ENCODE measurements around the gene RUFY3. TPM values are rescaled to one million over a fixed set of nuclear protein-coding genes. Genes with fewer than 3 reads are reported as not detected.
"Not testable (repeated sequence)": the region's sequence is repeated elsewhere in the genome, so short reads cannot be mapped to it uniquely, and the experiment has no call there.

RUFY3 gene
- total RNA-seq, 1 experiment from 2014 or later = 36.4 TPM

- peak; percentile 78 for DNase-seq (ENCODE audit: low read depth)
Measured at GRCh38 chr4:70705183-70706043, 16.4 kb upstream of the RUFY3 start.

- DNase-seq (ENCODE audit: low read depth) = no peak
Measured at GRCh38 chr4:70706044-70706461, 15.7 kb upstream of the RUFY3 start.

- no peak for DNase-seq (ENCODE audit: low read depth)
Measured at GRCh38 chr4:70706516-70706915, 15.2 kb upstream of the RUFY3 start.

GRCh38 chr4:70709611-70710205, 12.1 kb upstream of the RUFY3 start:
- no peak for DNase-seq (ENCODE audit: low read depth)

GRCh38 chr4:70711599-70711998, 10.2 kb upstream of the RUFY3 start:
- no peak for DNase-seq (ENCODE audit: low read depth)

- DNase-seq (ENCODE audit: low read depth) = no peak
Measured at GRCh38 chr4:70712150-70712549, 9.6 kb upstream of the RUFY3 start.

- no peak for DNase-seq (ENCODE audit: low read depth)
Measured at GRCh38 chr4:70712604-70713452, 8.9 kb upstream of the RUFY3 start.

- no peak for DNase-seq (ENCODE audit: low read depth)
Measured at GRCh38 chr4:70713453-70714078, 8.2 kb upstream of the RUFY3 start.

- DNase-seq (ENCODE audit: low read depth) = no peak
Measured at GRCh38 chr4:70714079-70714887, 7.5 kb upstream of the RUFY3 start.

GRCh38 chr4:70715097-70715496, 6.7 kb upstream of the RUFY3 start:
- DNase-seq (ENCODE audit: low read depth) = no peak

- DNase-seq (ENCODE audit: low read depth) = no peak
Measured at GRCh38 chr4:70718811-70719604, 2.8 kb upstream of the RUFY3 start.

GRCh38 chr4:70722199-70722791, 531 bp downstream of the RUFY3 start:
- peak; percentile 73 for DNase-seq (ENCODE audit: low read depth)

- DNase-seq (ENCODE audit: low read depth) = no peak
Measured at GRCh38 chr4:70724463-70724862, 2.7 kb downstream of the RUFY3 start.

GRCh38 chr4:70725633-70726032, 3.9 kb downstream of the RUFY3 start:
- DNase-seq (ENCODE audit: low read depth) = no peak

- not testable (repeated sequence) for DNase-seq (ENCODE audit: low read depth)
Measured at GRCh38 chr4:70726515-70726914, 4.8 kb downstream of the RUFY3 start.

- no peak for DNase-seq (ENCODE audit: low read depth)
Measured at GRCh38 chr4:70728091-70728490, 6.3 kb downstream of the RUFY3 start.

GRCh38 chr4:70732878-70733277, 11.1 kb downstream of the RUFY3 start:
- DNase-seq (ENCODE audit: low read depth) = not testable (repeated sequence)

GRCh38 chr4:70734168-70734954, 12.6 kb downstream of the RUFY3 start:
- DNase-seq (ENCODE audit: low read depth) = peak; percentile 70

GRCh38 chr4:70734971-70735370, 13.2 kb downstream of the RUFY3 start:
- no peak for DNase-seq (ENCODE audit: low read depth)
